HG03039 (cell line): ENCODE results near the gene COL5A1.
"Not testable (repeated sequence)": the region's sequence is repeated elsewhere in the genome, so short reads cannot be mapped to it uniquely, and the experiment has no call there.

Source experiments
- ATAC-seq: cut with Tn5 transposase; IDR thresholded peaks from one replicate; pipeline ENCODE4 v1.9.1; 2021; ENCODE audit warnings: mild to moderate bottlenecking, moderate library complexity; ENCODE audit not compliant: unreplicated experiment

COL5A1 gene

GRCh38 chr9:134703730-134704114 is 62.1 kb downstream of the COL5A1 start:
- not testable (repeated sequence) for ATAC-seq

GRCh38 chr9:134704498-134704897 is 62.9 kb downstream of the COL5A1 start:
- ATAC-seq = no peak

GRCh38 chr9:134705786-134706185 is 64.2 kb downstream of the COL5A1 start:
- no peak for ATAC-seq

GRCh38 chr9:134706522-134706921 is 64.9 kb downstream of the COL5A1 start:
- no peak for ATAC-seq

GRCh38 chr9:134707031-134707680 is 65.6 kb downstream of the COL5A1 start:
- ATAC-seq = no peak

GRCh38 chr9:134707731-134708671 is 66.4 kb downstream of the COL5A1 start:
- no peak for ATAC-seq

GRCh38 chr9:134708672-134709038 is 67.1 kb downstream of the COL5A1 start:
- ATAC-seq = no peak

- ATAC-seq = no peak
Measured at GRCh38 chr9:134709512-134710270, 68.1 kb downstream of the COL5A1 start.

- no peak for ATAC-seq
Measured at GRCh38 chr9:134710271-134710540, 68.6 kb downstream of the COL5A1 start.

GRCh38 chr9:134710901-134711300 is 69.3 kb downstream of the COL5A1 start:
- ATAC-seq = no peak

GRCh38 chr9:134712243-134712642 is 70.6 kb downstream of the COL5A1 start:
- no peak for ATAC-seq

- no peak for ATAC-seq
Measured at GRCh38 chr9:134712926-134713325, 71.3 kb downstream of the COL5A1 start.

- ATAC-seq = not testable (repeated sequence)
Measured at GRCh38 chr9:134715536-134715935, 73.9 kb downstream of the COL5A1 start.

- ATAC-seq = no peak
Measured at GRCh38 chr9:134716067-134716466, 74.5 kb downstream of the COL5A1 start.

GRCh38 chr9:134717056-134717455 is 75.5 kb downstream of the COL5A1 start:
- ATAC-seq = no peak

GRCh38 chr9:134717924-134718645 is 76.5 kb downstream of the COL5A1 start:
- no peak for ATAC-seq

- no peak for ATAC-seq
Measured at GRCh38 chr9:134719331-134719730, 77.7 kb downstream of the COL5A1 start.

- no peak for ATAC-seq
Measured at GRCh38 chr9:134720136-134720753, 78.6 kb downstream of the COL5A1 start.

GRCh38 chr9:134720796-134721195 is 79.2 kb downstream of the COL5A1 start:
- no peak for ATAC-seq

- ATAC-seq = no peak
Measured at GRCh38 chr9:134721344-134721743, 79.7 kb downstream of the COL5A1 start.
